VCaP (cell line): ENCODE results near the gene FPR2.

Experiments
- H3K27ac ChIP-seq: fragments of 450-650 bp; 2 replicates; pipeline ENCODE4 v1.5.1; 2017
- CTCF ChIP-seq: fragments of 450-650 bp; conservative IDR thresholded peaks from 2 replicates; pipeline ENCODE4 v1.5.1; 2017; ENCODE audit warnings: mild to moderate bottlenecking, moderate library complexity

The FPR2 gene

DNA sequence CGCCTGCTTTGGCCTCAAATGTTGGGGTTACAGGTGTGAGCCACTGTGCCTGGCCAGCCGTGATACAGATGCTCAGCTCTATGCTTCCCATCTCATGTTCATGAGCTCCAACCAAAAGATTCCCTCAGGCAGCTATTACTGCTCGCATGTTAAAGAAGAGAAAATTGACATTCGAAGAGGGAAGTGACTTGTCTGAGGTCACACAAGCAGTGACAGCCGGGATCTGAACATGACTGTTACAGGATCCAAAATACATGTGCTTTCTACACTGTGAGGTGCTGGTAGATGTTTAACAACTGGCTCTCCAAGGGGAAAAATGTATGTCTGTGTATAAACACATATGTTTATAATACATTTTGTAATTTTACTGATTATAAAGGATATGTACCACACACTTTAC is 20.6 kb upstream of the FPR2 start:
- TF ChIP-seq CTCF = no peak
- no peak overlapping the region for H3K27ac ChIP-seq

GRCh38 chr19:51742789-51743188 is 18.2 kb upstream of the FPR2 start:
- TF ChIP-seq CTCF = no peak
- H3K27ac ChIP-seq = no peak overlapping the region

DNA sequence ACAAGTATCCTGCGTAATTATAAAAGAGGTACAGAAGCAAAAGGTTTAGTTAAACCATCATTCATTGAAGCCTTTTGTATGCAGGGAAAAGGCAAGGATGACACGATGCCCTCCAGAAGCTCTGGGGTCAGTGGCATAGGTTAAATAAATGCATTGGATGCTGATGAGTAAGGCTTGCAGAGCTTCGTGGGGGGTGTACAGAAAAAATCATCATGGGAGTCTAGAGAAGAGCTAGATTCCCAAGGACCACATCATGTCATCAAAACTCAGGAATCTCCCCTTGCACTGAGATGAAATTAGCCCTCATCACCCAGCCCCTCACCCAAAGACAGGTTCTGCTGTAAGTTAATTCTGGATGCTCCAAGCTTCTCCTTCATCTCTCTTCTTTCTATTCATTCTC is 17.6 kb upstream of the FPR2 start:
- no peak overlapping the region for H3K27ac ChIP-seq
- TF ChIP-seq CTCF = no peak

GRCh38 chr19:51746731-51747130 is 14.2 kb upstream of the FPR2 start:
- TF ChIP-seq CTCF = no peak

GRCh38 chr19:51749979-51750378 is 11.0 kb upstream of the FPR2 start:
- no peak for TF ChIP-seq CTCF
- H3K27ac ChIP-seq = no peak overlapping the region

More at GRCh38 chr19:51746731-51747130, 14.2 kb upstream of the FPR2 start:
- H3K27ac ChIP-seq = no peak overlapping the region

- TF ChIP-seq CTCF = no peak
- no peak overlapping the region for H3K27ac ChIP-seq
Observed at GRCh38 chr19:51750400-51751094, 10.4 kb upstream of the FPR2 start.

GRCh38 chr19:51751655-51752054 is 9.3 kb upstream of the FPR2 start, which contains the start of gene FPR1:
TSS of gene FPR1 (minus strand) at chr19:51751878. CDS start at chr19:51746994, 4,884 bp downstream.
- H3K27ac ChIP-seq = no peak within 1 kb of the TSS
- TF ChIP-seq CTCF = no peak
